A549 (cell line): ENCODE results near the gene RPS25.

ENCODE experiments used
- CBX8 ChIP-seq: fragments of 200-600 bp; sonication (generic); IDR thresholded peaks from 2 replicates; pipeline ENCODE4 v1.6.1; 2016
- HDAC2 ChIP-seq: fragments of 200-600 bp; sonication (generic); IDR thresholded peaks from 2 replicates; pipeline ENCODE4 v1.6.1; 2016
- JUNB ChIP-seq: fragments of >200 bp; sonication (Bioruptor Twin); formaldehyde crosslinking; IDR thresholded peaks from 2 replicates; pipeline ENCODE4 v1.6.1; 2016
- TF ChIP-seq, protein P1 (sequence below): fragments of >200 bp; sonication (Bioruptor Twin); formaldehyde crosslinking; IDR thresholded peaks from 3 replicates; pipeline ENCODE4 v1.5.1; 2016
- TF ChIP-seq, protein P2 (sequence below): fragments of 200-600 bp; sonication (generic); IDR thresholded peaks from 2 replicates; pipeline ENCODE4 v1.6.1; 2016; ENCODE audit warnings: antibody characterized with exemption, mild to moderate bottlenecking, moderate library complexity

DNA sequence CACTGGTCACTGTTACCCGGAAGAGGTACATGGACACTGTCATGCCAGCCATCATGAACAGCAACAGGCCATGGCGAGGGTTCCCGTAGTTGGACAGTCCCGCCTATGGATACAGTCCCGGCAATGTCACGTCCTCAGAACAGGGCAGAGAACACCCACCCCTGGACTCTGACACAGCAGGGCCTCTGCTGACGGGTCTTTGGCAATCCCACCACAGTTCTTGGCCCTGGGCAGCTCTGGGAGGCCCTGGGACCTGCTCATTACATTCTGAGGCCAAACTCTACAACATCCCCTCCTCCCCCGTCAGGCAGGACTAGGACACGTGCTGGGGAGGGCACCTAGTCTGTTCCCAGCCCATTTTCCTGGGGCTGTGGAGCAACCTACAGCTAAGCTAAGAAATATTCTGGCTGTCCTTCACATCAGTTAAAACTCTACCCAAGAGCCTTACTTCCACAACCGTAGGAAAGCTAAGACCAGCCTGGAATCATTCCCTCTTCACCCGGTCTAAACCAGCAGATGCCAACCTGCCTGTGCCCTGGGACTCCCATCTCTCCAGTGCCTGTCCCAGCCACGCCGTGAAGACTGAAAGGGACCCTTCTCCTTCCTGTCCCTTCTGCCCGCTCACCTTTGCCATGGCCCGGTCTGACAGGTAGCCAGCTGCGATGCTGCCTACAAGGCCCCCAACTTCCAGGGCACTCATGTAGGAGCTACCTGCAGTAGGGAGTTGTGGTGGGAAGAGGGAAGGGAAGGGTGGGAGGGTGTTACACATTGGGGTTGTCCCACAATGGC lies 8.0 kb upstream of the RPS25 start:
- TF ChIP-seq, protein P1, sequence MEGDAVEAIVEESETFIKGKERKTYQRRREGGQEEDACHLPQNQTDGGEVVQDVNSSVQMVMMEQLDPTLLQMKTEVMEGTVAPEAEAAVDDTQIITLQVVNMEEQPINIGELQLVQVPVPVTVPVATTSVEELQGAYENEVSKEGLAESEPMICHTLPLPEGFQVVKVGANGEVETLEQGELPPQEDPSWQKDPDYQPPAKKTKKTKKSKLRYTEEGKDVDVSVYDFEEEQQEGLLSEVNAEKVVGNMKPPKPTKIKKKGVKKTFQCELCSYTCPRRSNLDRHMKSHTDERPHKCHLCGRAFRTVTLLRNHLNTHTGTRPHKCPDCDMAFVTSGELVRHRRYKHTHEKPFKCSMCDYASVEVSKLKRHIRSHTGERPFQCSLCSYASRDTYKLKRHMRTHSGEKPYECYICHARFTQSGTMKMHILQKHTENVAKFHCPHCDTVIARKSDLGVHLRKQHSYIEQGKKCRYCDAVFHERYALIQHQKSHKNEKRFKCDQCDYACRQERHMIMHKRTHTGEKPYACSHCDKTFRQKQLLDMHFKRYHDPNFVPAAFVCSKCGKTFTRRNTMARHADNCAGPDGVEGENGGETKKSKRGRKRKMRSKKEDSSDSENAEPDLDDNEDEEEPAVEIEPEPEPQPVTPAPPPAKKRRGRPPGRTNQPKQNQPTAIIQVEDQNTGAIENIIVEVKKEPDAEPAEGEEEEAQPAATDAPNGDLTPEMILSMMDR, result no peak
- no peak for TF ChIP-seq JUNB
- no peak for TF ChIP-seq CBX8
- no peak for TF ChIP-seq HDAC2
- TF ChIP-seq, protein P2, sequence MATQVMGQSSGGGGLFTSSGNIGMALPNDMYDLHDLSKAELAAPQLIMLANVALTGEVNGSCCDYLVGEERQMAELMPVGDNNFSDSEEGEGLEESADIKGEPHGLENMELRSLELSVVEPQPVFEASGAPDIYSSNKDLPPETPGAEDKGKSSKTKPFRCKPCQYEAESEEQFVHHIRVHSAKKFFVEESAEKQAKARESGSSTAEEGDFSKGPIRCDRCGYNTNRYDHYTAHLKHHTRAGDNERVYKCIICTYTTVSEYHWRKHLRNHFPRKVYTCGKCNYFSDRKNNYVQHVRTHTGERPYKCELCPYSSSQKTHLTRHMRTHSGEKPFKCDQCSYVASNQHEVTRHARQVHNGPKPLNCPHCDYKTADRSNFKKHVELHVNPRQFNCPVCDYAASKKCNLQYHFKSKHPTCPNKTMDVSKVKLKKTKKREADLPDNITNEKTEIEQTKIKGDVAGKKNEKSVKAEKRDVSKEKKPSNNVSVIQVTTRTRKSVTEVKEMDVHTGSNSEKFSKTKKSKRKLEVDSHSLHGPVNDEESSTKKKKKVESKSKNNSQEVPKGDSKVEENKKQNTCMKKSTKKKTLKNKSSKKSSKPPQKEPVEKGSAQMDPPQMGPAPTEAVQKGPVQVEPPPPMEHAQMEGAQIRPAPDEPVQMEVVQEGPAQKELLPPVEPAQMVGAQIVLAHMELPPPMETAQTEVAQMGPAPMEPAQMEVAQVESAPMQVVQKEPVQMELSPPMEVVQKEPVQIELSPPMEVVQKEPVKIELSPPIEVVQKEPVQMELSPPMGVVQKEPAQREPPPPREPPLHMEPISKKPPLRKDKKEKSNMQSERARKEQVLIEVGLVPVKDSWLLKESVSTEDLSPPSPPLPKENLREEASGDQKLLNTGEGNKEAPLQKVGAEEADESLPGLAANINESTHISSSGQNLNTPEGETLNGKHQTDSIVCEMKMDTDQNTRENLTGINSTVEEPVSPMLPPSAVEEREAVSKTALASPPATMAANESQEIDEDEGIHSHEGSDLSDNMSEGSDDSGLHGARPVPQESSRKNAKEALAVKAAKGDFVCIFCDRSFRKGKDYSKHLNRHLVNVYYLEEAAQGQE, result no peak
